Type B pancreatic cell (in vitro differentiated cells): Measurements from ENCODE around the gene MTRR. TPM values are rescaled to one million over a fixed set of nuclear protein-coding genes. Genes with fewer than 3 reads are reported as not detected.
A peak's percentile ranks its signal among the peaks of the same experiment; 100 is the strongest.

Source experiments
- DNase-seq: peaks from one replicate; pipeline ENCODE4 v3.0.0; 2021; ENCODE audit warnings: mixed read lengths; ENCODE audit not compliant: unreplicated experiment; ENCODE audit errors: extremely low spot score
- H3K27ac Mint-ChIP-seq: 2 replicates; pipeline ENCODE4 v1.8.0; 2021; ENCODE audit warnings: mild to moderate bottlenecking, mixed read lengths
- H3K27me3 Mint-ChIP-seq: 2 replicates; pipeline ENCODE4 v1.8.0; 2021; ENCODE audit warnings: mixed read lengths
- H3K36me3 Mint-ChIP-seq: 2 replicates; pipeline ENCODE4 v1.8.0; 2021; ENCODE audit warnings: mixed read lengths
- H3K4me1 Mint-ChIP-seq: one replicate; pipeline ENCODE4 v1.8.0; 2021; ENCODE audit warnings: mixed read lengths; ENCODE audit not compliant: unreplicated experiment
- H3K4me3 Mint-ChIP-seq: 2 replicates; pipeline ENCODE4 v1.8.0; 2021; ENCODE audit warnings: mild to moderate bottlenecking, mixed read lengths
- H3K9me3 Mint-ChIP-seq: 2 replicates; pipeline ENCODE4 v1.8.0; 2021; ENCODE audit warnings: mixed read lengths
- total RNA-seq: library from RNA; stranded (reverse); gene quantifications from 2 replicates; pipeline ENCODE4 v1.2.1, GENCODE V29; 2021; ENCODE audit warnings: low replicate concordance
- TF ChIP-seq, protein P1 (sequence below): fragments of 200-600 bp; sonication (generic); conservative IDR thresholded peaks from 2 replicates; pipeline ENCODE4 v1.5.0; 2021; ENCODE audit warnings: antibody characterized with exemption, mild to moderate bottlenecking

Gene MTRR
- total RNA-seq, 1 donor from 2014 or later: 49.3 TPM

DNA sequence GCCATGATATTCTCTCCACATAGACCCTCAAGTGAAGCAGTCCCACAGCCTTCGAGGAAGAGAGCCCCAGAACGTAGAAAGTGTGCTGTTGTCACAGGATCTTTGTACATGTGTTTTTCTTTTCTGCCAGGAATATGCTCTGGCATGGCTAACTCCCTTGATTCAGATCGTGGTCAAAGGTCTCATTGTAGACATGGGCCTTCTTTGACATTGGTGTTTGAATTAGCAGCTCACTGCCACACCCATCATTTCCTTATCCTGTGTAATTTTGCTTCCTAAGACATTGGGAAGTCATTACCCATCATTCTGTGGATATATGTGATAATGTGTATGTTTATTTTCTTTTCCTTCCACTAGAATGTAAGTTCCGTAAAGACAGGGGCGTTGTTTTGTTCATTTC, 25.5 kb downstream of the MTRR start:
- DNase-seq: no peak
- Mint-ChIP-seq H3K4me1 (no peaks in the 10 kb centered on the region), H3K9me3 (no peaks in the 10 kb centered on the region), H3K27ac (no peak overlapping the region), H3K27me3 (no peaks in the 10 kb centered on the region), H3K4me3 (no peak overlapping the region), H3K36me3 (peaks cover 53% of the 10 kb centered on the region)
- TF ChIP-seq, protein P1, sequence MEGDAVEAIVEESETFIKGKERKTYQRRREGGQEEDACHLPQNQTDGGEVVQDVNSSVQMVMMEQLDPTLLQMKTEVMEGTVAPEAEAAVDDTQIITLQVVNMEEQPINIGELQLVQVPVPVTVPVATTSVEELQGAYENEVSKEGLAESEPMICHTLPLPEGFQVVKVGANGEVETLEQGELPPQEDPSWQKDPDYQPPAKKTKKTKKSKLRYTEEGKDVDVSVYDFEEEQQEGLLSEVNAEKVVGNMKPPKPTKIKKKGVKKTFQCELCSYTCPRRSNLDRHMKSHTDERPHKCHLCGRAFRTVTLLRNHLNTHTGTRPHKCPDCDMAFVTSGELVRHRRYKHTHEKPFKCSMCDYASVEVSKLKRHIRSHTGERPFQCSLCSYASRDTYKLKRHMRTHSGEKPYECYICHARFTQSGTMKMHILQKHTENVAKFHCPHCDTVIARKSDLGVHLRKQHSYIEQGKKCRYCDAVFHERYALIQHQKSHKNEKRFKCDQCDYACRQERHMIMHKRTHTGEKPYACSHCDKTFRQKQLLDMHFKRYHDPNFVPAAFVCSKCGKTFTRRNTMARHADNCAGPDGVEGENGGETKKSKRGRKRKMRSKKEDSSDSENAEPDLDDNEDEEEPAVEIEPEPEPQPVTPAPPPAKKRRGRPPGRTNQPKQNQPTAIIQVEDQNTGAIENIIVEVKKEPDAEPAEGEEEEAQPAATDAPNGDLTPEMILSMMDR: no peak

DNA sequence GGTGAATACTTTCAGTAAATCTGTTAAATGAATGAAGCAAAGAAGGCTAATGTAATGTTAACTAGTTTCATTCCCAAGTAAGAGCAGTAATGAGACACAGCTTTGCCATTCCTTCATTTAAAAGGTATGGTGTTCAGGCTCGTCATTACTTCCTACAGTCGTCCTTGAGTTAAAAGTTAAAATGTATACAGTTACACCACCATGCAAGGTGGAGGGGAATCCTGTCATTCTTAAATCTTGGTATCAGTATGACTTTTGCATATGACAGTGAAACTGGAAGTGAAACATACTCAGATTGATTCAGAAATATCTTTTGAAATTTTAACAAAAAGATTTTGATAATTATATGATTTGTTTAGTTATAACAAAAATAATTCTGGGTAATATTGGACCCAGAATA, 25.9 kb downstream of the MTRR start:
- Mint-ChIP-seq H3K27me3 (no peaks in the 10 kb centered on the region), H3K36me3 (peaks cover 57% of the 10 kb centered on the region), H3K9me3 (no peaks in the 10 kb centered on the region), H3K4me3 (no peak overlapping the region), H3K4me1 (no peaks in the 10 kb centered on the region), H3K27ac (no peak overlapping the region)
- TF ChIP-seq, protein P1: no peak
- DNase-seq: no peak

DNA sequence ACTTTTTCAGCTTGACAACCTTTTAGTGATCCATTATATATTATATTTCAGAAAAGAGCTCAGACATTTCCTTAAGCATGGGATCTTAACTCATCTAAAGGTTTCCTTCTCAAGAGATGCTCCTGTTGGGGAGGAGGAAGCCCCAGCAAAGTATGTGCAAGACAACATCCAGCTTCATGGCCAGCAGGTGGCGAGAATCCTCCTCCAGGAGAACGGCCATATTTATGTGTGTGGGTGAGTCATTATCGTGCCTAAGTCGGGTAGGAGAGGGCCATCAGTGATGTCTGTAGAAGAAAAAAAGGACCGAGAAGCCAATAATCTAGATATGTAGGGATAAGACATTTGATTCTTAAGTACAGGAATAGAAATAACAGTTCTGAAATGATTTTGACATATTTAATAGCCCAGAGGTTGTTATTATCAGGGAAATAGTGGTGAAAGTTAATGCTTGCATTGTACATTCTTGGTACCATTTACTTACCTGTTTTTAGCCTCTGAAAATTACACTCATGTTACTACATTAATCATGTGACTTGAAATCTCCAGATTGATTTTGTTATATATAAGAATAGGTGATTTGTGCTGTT, 28.2 kb downstream of the MTRR start:
- DNase-seq: no peak
- no peak overlapping the region for H3K4me3 Mint-ChIP-seq
- H3K36me3 Mint-ChIP-seq: peaks cover 61% of the 10 kb centered on the region
- H3K27me3 Mint-ChIP-seq: no peaks in the 10 kb centered on the region
- H3K4me1 Mint-ChIP-seq: no peaks in the 10 kb centered on the region
- TF ChIP-seq, protein P1: peak; percentile 73
- no peaks in the 10 kb centered on the region for H3K9me3 Mint-ChIP-seq
- no peak overlapping the region for H3K27ac Mint-ChIP-seq

DNA sequence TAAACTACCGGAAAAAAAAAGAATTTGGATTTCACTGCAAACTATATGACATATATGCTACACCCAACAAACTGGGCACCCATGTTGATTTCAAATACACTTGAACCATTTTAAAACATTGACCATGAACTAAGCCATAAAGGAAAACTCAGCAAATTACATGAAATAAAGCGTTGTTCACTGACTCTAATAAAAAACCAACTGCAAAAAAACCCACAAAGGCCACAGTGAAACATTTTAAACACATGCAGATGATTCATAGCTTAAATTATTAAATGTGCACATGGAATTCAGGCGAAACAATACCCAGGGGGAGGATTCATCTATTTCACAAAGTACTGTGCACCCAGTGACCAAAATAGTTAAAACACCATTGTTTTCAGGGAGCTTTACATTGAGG, 33.3 kb downstream of the MTRR start:
- Mint-ChIP-seq H3K27ac (no peak overlapping the region), H3K4me3 (no peak overlapping the region), H3K9me3 (no peaks in the 10 kb centered on the region), H3K36me3 (peaks cover 67% of the 10 kb centered on the region), H3K4me1 (no peaks in the 10 kb centered on the region), H3K27me3 (no peaks in the 10 kb centered on the region)
- DNase-seq: no peak
- TF ChIP-seq, protein P1: no peak

DNA sequence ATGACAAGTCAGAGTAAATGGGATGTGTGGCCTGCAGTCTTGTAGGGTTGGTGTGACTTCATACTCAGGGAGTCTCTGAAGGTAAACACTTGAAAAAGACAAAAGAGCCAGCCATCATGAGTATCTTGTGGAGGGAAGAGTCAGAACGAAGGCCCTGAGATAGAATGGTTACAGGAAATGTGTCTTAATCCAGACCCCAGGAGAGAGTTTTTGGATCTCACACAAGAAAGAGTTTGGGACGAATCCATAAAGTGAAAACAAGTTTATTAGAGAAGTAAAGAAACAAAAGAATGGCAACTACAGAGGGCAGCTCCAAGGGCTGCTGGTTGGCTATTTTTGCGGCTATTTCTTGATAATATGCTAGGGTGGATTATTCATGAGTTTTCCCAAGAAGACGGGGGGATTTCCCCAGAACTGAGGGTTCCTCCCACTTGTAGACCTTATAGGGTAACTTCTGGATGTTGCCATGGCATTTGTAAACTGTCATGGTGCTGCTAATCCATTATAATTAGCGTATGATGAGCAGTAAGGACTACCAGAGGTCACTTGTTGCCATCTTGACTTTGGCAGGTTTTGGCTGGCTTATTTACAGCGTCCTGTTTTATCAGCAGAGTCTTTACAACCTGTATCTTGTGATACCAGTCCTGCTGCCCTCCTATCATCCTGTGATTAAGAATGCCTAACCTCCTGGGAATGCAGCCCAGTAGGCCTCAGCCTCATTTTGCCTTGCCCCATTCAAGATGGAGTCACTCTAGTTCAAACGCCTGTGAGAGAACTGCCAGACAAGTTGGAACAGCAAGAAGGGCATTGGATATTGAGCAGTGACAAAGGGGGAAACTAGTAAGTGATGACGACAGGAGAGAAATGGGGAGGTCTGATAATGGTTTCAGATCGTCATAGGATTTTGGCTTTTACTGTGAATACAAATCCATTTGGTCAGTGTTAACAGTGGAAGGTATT, 34.0 kb downstream of the MTRR start:
- Mint-ChIP-seq H3K4me1 (no peaks in the 10 kb centered on the region), H3K36me3 (peaks cover 68% of the 10 kb centered on the region), H3K4me3 (no peak overlapping the region), H3K9me3 (no peaks in the 10 kb centered on the region), H3K27ac (no peak overlapping the region), H3K27me3 (no peaks in the 10 kb centered on the region)
- TF ChIP-seq, protein P1: no peak
- no peak for DNase-seq
